ENCODE results near the gene TMPRSS7.

DNA sequence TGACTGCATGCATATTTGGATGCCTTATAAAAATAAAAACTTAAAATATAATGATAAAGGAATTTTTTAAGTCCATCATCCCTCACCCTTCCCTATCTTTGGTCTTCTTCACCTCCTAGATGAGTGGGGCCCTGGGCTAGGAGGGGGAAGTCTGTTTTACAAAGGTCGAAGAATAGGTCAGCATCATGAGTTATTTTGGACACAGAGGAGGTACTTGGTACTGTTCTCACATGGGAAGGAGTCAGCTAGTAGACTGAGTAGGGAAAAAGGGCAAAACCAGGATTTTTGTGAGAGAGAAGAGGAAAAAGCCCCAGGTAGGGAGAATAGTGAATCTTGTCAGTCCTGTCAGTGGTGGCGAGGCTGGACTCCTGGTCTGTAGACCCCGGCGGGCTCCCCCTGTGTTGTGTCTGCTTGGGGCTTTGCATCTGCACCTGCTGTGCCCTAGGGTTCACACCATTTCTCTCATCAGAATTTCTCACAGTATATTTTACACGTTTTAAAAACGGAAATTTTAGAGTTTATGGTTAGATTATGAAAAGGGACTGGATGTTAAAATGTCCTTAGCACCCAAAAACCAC lies 81.4 kb downstream of the TMPRSS7 start:
- TF ChIP-seq, protein P1, sequence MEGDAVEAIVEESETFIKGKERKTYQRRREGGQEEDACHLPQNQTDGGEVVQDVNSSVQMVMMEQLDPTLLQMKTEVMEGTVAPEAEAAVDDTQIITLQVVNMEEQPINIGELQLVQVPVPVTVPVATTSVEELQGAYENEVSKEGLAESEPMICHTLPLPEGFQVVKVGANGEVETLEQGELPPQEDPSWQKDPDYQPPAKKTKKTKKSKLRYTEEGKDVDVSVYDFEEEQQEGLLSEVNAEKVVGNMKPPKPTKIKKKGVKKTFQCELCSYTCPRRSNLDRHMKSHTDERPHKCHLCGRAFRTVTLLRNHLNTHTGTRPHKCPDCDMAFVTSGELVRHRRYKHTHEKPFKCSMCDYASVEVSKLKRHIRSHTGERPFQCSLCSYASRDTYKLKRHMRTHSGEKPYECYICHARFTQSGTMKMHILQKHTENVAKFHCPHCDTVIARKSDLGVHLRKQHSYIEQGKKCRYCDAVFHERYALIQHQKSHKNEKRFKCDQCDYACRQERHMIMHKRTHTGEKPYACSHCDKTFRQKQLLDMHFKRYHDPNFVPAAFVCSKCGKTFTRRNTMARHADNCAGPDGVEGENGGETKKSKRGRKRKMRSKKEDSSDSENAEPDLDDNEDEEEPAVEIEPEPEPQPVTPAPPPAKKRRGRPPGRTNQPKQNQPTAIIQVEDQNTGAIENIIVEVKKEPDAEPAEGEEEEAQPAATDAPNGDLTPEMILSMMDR (IDR thresholded peaks at IDR 0.05), result no peak
- no peak for TF ChIP-seq POLR2A (IDR thresholded peaks at IDR 0.05)

Data from uterus (tissue), 2 donors.